HepG2 (cell line): ENCODE results near the gene STK40. TPM values are rescaled to one million over a fixed set of nuclear protein-coding genes. Genes with fewer than 3 reads are reported as not detected.

Source experiments
- DR1 ChIP-seq: sonication (generic); formaldehyde crosslinking; IDR thresholded peaks from 2 replicates; pipeline ENCODE4 v1.8.0; 2021; ENCODE audit warnings: mild to moderate bottlenecking, missing genetic modification reagents, inconsistent platforms
- GATA4 ChIP-seq: sonication (generic); IDR thresholded peaks from 2 replicates; pipeline ENCODE4 v1.6.1; 2016; ENCODE audit warnings: antibody characterized with exemption, low read depth, borderline replicate concordance
- GTF3A ChIP-seq: sonication (generic); formaldehyde crosslinking; conservative IDR thresholded peaks from 2 replicates; pipeline ENCODE4 v1.4.0; 2020; ENCODE audit warnings: mild to moderate bottlenecking, missing genetic modification reagents
- POLR2AphosphoS5 ChIP-seq: IDR thresholded peaks from 2 replicates; pipeline ENCODE4 v1.6.1; 2012; ENCODE audit warnings: low read depth, low read length
- SP5 ChIP-seq: IDR thresholded peaks from 2 replicates; pipeline ENCODE4 v1.6.1; 2016; ENCODE audit warnings: low read depth, borderline replicate concordance
- ZNF232 ChIP-seq: sonication (generic); formaldehyde crosslinking; IDR thresholded peaks from 2 replicates; pipeline ENCODE4 v1.4.0; 2020; ENCODE audit warnings: missing genetic modification reagents, borderline replicate concordance
- ZNF350 ChIP-seq: sonication (generic); formaldehyde crosslinking; IDR thresholded peaks from 2 replicates; pipeline ENCODE4 v1.4.0; 2020; ENCODE audit warnings: mild to moderate bottlenecking, low read depth, missing genetic modification reagents, borderline replicate concordance
- ZNF605 ChIP-seq: sonication (generic); formaldehyde crosslinking; IDR thresholded peaks from 2 replicates; pipeline ENCODE4 v1.8.0; 2022; ENCODE audit warnings: mild to moderate bottlenecking, missing genetic modification reagents
- ZNF614 ChIP-seq: IDR thresholded peaks from 2 replicates; pipeline ENCODE4 v1.6.1; 2018; ENCODE audit warnings: missing biosample characterization, missing genetic modification reagents, inconsistent platforms, borderline replicate concordance
- ZNF772 ChIP-seq: sonication (generic); formaldehyde crosslinking; IDR thresholded peaks from 2 replicates; pipeline ENCODE4 v1.5.0; 2020; ENCODE audit warnings: mild to moderate bottlenecking, missing genetic modification reagents
- ZNF878 ChIP-seq: sonication (generic); formaldehyde crosslinking; IDR thresholded peaks from 2 replicates; pipeline ENCODE4 v1.8.1; 2023; ENCODE audit warnings: mild to moderate bottlenecking, missing genetic modification reagents, moderate library complexity
- ZSCAN21 ChIP-seq: sonication (generic); formaldehyde crosslinking; IDR thresholded peaks from 2 replicates; pipeline ENCODE4 v1.8.0; 2022; ENCODE audit warnings: mild to moderate bottlenecking, missing genetic modification reagents, moderate library complexity, borderline replicate concordance
- polyA plus RNA-seq, 8 experiments: library from polyadenylated mRNA; depleted of rRNA in 3 of 8; stranded (reverse) in 7 of 8; unstranded in 1 of 8; fragments of >200 nt; fragmentation: Illumina TruSeq in 4 of 8; extraction: Trizol in 4 of 8; gene quantifications; 2 replicates each; pipeline versions ENCODE4 v1.2.1 to v1.2.3, GENCODE V29; 2011 to 2016; ENCODE audit warnings: low read depth in 4 of 8, missing spikeins in 1 of 8, mixed read lengths in 1 of 8; ENCODE audit not compliant: insufficient read depth in 1 of 8
- total RNA-seq, 5 experiments: library from RNA; depleted of rRNA; stranded (reverse); fragments of >200 nt; fragmentation: Illumina TruSeq; extraction: Trizol; gene quantifications; 2 replicates each; pipeline ENCODE4 v1.2.3, GENCODE V29; 2016; ENCODE audit warnings: low read depth in 1 of 5
- TF ChIP-seq, protein P1 (sequence below): IDR thresholded peaks from 2 replicates; pipeline ENCODE4 v1.6.1; 2016; ENCODE audit warnings: mild to moderate bottlenecking
- TF ChIP-seq, protein P2 (sequence below): sonication (generic); formaldehyde crosslinking; IDR thresholded peaks from 2 replicates; pipeline ENCODE4 v1.5.0; 2020; ENCODE audit warnings: mild to moderate bottlenecking, missing genetic modification reagents, moderate library complexity
- TF ChIP-seq, protein P3 (sequence below): sonication (generic); formaldehyde crosslinking; IDR thresholded peaks from 2 replicates; pipeline ENCODE4 v1.5.0; 2020; ENCODE audit warnings: missing genetic modification reagents, mild to moderate bottlenecking, borderline replicate concordance
- TF ChIP-seq, protein P4 (sequence below): sonication (generic); formaldehyde crosslinking; IDR thresholded peaks from 2 replicates; pipeline ENCODE4 v1.5.0; 2020; ENCODE audit warnings: missing genetic modification reagents
- TF ChIP-seq, protein P5 (sequence below): sonication (generic); formaldehyde crosslinking; IDR thresholded peaks from 2 replicates; pipeline ENCODE4 v1.4.0; 2020; ENCODE audit warnings: missing genetic modification reagents, borderline replicate concordance
- TF ChIP-seq, protein P6 (sequence below): sonication (generic); formaldehyde crosslinking; IDR thresholded peaks from 2 replicates; pipeline ENCODE4 v1.5.1; 2020; ENCODE audit warnings: missing genetic modification reagents, mild to moderate bottlenecking, borderline replicate concordance

The STK40 gene
- total and polyA plus RNA-seq, 2 of the 13 experiments (the other 11 are each of a cell fraction or from before 2014, with no cell fraction given) = 33.8 to 35.1 TPM

DNA sequence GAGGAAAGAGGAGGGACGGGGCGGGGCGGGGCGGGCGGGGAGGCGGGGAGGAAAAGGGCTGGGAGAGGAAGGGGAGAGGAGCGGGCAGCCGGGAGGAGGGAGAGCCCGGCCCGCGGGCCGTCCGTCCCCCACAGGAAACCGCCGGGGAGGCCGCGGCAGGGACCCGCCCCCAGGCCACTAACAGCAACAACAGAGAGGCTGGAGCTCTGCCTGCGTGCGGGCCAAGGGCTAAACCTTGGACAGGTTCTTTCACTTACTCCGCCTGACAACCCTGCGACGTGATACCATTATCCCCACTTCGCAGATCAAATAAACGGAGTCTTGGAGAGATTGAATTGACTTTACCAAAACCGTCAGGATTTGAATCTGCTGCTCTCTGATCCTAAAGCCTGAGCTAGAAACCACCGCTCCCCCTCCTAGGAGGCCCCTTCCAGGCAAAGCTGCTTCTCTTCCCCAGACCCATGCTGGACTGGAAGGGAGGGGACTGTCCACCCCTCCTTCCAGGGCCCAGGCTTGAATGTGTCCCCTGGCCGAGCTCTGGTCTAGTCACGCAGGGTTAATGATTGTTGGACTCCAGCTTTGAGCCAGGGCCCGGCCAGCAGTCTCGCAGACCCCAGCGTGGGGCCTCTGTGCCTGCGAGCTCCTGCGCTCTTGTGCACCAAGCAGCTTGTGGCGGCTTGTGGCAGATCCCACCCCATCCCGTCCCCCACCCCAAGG, 61.9 kb downstream of the STK40 start, which contains the start of gene EVA1B (continued):
- 0 out of 2 replicates have a peak, but pooled peaks have one; percentile 48 for TF ChIP-seq DR1 (CRISPR knock-in tag)
- TF ChIP-seq, protein P1, sequence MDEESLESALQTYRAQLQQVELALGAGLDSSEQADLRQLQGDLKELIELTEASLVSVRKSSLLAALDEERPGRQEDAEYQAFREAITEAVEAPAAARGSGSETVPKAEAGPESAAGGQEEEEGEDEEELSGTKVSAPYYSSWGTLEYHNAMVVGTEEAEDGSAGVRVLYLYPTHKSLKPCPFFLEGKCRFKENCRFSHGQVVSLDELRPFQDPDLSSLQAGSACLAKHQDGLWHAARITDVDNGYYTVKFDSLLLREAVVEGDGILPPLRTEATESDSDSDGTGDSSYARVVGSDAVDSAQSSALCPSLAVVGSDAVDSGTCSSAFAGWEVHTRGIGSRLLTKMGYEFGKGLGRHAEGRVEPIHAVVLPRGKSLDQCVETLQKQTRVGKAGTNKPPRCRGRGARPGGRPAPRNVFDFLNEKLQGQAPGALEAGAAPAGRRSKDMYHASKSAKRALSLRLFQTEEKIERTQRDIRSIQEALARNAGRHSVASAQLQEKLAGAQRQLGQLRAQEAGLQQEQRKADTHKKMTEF (CRISPR knock-in tag) = peak; percentile 82
- peak; percentile 76 for TF ChIP-seq POLR2AphosphoS5
- TF ChIP-seq, protein P2, sequence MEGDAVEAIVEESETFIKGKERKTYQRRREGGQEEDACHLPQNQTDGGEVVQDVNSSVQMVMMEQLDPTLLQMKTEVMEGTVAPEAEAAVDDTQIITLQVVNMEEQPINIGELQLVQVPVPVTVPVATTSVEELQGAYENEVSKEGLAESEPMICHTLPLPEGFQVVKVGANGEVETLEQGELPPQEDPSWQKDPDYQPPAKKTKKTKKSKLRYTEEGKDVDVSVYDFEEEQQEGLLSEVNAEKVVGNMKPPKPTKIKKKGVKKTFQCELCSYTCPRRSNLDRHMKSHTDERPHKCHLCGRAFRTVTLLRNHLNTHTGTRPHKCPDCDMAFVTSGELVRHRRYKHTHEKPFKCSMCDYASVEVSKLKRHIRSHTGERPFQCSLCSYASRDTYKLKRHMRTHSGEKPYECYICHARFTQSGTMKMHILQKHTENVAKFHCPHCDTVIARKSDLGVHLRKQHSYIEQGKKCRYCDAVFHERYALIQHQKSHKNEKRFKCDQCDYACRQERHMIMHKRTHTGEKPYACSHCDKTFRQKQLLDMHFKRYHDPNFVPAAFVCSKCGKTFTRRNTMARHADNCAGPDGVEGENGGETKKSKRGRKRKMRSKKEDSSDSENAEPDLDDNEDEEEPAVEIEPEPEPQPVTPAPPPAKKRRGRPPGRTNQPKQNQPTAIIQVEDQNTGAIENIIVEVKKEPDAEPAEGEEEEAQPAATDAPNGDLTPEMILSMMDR (CRISPR knock-in tag) = peak; percentile 17; the same call in 1 of the 2 replicates
- TF ChIP-seq ZNF878 (CRISPR knock-in tag) = 0 out of 2 replicates have a peak, but pooled peaks have one; percentile 52
- TF ChIP-seq ZNF614 = 0 out of 2 replicates have a peak, but pooled peaks have one; percentile 20
- TF ChIP-seq, protein P3, sequence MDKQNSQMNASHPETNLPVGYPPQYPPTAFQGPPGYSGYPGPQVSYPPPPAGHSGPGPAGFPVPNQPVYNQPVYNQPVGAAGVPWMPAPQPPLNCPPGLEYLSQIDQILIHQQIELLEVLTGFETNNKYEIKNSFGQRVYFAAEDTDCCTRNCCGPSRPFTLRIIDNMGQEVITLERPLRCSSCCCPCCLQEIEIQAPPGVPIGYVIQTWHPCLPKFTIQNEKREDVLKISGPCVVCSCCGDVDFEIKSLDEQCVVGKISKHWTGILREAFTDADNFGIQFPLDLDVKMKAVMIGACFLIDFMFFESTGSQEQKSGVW (CRISPR knock-in tag) = no peak
- TF ChIP-seq ZNF350 = peak; percentile 88
- peak; percentile 52; the same call in 1 of the 2 replicates for TF ChIP-seq ZSCAN21 (CRISPR knock-in tag)
- TF ChIP-seq GTF3A (CRISPR knock-in tag) = 0 out of 2 replicates have a peak, but pooled peaks have one; percentile 33
- TF ChIP-seq ZNF232 (CRISPR knock-in tag) = 0 out of 2 replicates have a peak, but pooled peaks have one; percentile 46
- peak; percentile 60 for TF ChIP-seq ZNF772 (CRISPR knock-in tag)
- TF ChIP-seq, protein P4, sequence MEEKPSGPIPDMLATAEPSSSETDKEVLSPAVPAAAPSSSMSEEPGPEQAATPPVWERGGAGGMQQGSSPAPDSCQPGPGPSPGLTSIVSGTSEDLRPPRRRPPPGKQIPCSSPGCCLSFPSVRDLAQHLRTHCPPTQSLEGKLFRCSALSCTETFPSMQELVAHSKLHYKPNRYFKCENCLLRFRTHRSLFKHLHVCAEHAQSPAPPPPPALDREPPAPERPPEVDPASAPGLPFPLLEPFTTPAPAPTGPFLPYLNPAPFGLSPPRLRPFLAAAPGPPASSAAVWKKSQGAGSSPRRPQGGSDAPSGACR (CRISPR knock-in tag) = no peak
- TF ChIP-seq, protein P5, sequence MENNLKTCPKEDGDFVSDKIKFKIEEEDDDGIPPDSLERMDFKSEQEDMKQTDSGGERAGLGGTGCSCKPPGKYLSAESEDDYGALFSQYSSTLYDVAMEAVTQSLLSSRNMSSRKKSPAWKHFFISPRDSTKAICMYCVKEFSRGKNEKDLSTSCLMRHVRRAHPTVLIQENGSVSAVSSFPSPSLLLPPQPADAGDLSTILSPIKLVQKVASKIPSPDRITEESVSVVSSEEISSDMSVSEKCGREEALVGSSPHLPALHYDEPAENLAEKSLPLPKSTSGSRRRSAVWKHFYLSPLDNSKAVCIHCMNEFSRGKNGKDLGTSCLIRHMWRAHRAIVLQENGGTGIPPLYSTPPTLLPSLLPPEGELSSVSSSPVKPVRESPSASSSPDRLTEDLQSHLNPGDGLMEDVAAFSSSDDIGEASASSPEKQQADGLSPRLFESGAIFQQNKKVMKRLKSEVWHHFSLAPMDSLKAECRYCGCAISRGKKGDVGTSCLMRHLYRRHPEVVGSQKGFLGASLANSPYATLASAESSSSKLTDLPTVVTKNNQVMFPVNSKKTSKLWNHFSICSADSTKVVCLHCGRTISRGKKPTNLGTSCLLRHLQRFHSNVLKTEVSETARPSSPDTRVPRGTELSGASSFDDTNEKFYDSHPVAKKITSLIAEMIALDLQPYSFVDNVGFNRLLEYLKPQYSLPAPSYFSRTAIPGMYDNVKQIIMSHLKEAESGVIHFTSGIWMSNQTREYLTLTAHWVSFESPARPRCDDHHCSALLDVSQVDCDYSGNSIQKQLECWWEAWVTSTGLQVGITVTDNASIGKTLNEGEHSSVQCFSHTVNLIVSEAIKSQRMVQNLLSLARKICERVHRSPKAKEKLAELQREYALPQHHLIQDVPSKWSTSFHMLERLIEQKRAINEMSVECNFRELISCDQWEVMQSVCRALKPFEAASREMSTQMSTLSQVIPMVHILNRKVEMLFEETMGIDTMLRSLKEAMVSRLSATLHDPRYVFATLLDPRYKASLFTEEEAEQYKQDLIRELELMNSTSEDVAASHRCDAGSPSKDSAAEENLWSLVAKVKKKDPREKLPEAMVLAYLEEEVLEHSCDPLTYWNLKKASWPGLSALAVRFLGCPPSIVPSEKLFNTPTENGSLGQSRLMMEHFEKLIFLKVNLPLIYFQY (CRISPR knock-in tag) = peak; percentile 71; the same call in 1 of the 2 replicates
- peak; percentile 60 for TF ChIP-seq ZNF605 (CRISPR knock-in tag)
- TF ChIP-seq, protein P6, sequence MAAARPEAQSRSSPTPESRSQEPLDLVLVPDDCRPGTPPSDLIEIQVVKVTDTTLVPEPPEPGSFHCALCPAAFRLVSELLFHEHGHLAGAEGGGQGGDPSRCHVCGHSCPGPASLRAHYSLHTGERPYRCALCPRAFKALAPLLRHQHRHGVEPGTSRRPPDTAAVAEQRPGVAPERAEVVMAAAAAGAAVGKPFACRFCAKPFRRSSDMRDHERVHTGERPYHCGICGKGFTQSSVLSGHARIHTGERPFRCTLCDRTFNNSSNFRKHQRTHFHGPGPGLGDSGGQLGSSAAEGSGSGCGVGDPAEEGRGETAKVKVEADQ = 0 out of 2 replicates have a peak, but pooled peaks have one; percentile 26
- 0 out of 2 replicates have a peak, but pooled peaks have one; percentile 59 for TF ChIP-seq SP5 (CRISPR knock-in tag)
- peak; percentile 53; the same call in 1 of the 2 replicates for TF ChIP-seq GATA4
